A673 (cell line): ENCODE measurements around the gene PDZD8. TPM values are rescaled to one million over a fixed set of nuclear protein-coding genes. Genes with fewer than 3 reads are reported as not detected.

Experiments used
- BruUV-seq: library from RNA; stranded (reverse); fragments of 400-500 nt; replicated peaks from 2 replicates; lab custom pipeline; 2021; lab: Mats Ljungman, UMichigan
- CTCF ChIA-PET: fragments of 300-600 bp; sonication (Branson Sonifier 250); formaldehyde crosslinking; loops from one replicate; lab custom pipeline; 2022; ENCODE audit warnings: antibody characterized with exemption; lab: Charles Lee
- POLR2A ChIA-PET: fragments of 300-600 bp; sonication (Branson Sonifier 250); formaldehyde crosslinking; loops from one replicate; lab custom pipeline; 2022; ENCODE audit warnings: antibody characterized with exemption; ENCODE audit not compliant: low non-redundant PET; lab: Charles Lee
- DNase-seq: peaks from one replicate; pipeline ENCODE4 v3.0.0-alpha.2; 2015; ENCODE audit warnings: low spot score
- H3K27ac ChIP-seq: fragments of 200-600 bp; sonication (generic); 2 replicates; pipeline ENCODE4 v1.5.1; 2016; ENCODE audit warnings: mixed run types, low read depth, mild to moderate bottlenecking, mixed read lengths, antibody characterized with exemption, low read length; ENCODE audit not compliant: poor library complexity, severe bottlenecking
- H3K27me3 ChIP-seq: fragments of 200-600 bp; sonication (generic); replicated peaks from 2 replicates; pipeline ENCODE4 v1.6.1; 2017; ENCODE audit warnings: mixed run types, low read depth, mild to moderate bottlenecking, mixed read lengths, antibody characterized with exemption, low read length; ENCODE audit not compliant: insufficient read depth, poor library complexity
- H3K36me3 ChIP-seq: fragments of 200-600 bp; sonication (generic); 2 replicates; pipeline ENCODE4 v1.6.1; 2016; ENCODE audit warnings: mixed run types, mild to moderate bottlenecking, mixed read lengths, antibody characterized with exemption, low read length; ENCODE audit not compliant: insufficient read depth, poor library complexity, severe bottlenecking
- H3K4me1 ChIP-seq: fragments of 200-600 bp; sonication (generic); 2 replicates; pipeline ENCODE4 v1.6.1; 2017; ENCODE audit warnings: mixed run types, mild to moderate bottlenecking, mixed read lengths, antibody characterized with exemption, low read length; ENCODE audit not compliant: insufficient read depth, poor library complexity, severe bottlenecking
- H3K4me3 ChIP-seq: fragments of 200-600 bp; sonication (generic); 2 replicates; pipeline ENCODE4 v1.5.1; 2016; ENCODE audit warnings: low read depth, mixed run types, mild to moderate bottlenecking, mixed read lengths, low read length; ENCODE audit not compliant: poor library complexity, severe bottlenecking
- H3K9me3 ChIP-seq: fragments of 200-600 bp; sonication (generic); 2 replicates; pipeline ENCODE4 v1.6.1; 2016; ENCODE audit warnings: mixed run types, low read depth, mild to moderate bottlenecking, mixed read lengths, antibody characterized with exemption, low read length; ENCODE audit not compliant: poor library complexity, severe bottlenecking
- CTCF ChIP-seq: fragments of 300-800, 200-600 bp; sonication (generic); conservative IDR thresholded peaks from 2 replicates; pipeline ENCODE4 v1.5.1; 2017; ENCODE audit warnings: low read depth, mild to moderate bottlenecking, antibody characterized with exemption, low read length, moderate library complexity, mixed read lengths
- EZH2 ChIP-seq: fragments of 200-600 bp; sonication (generic); IDR thresholded peaks from 2 replicates; pipeline ENCODE4 v1.6.1; 2017; ENCODE audit warnings: borderline replicate concordance, low read depth, mild to moderate bottlenecking, mixed read lengths, antibody characterized with exemption, low read length; ENCODE audit not compliant: poor library complexity, severe bottlenecking
- intact Hi-C: fragments of 100-400 bp; cut with micrococcal nuclease; formaldehyde crosslinking; loops from one replicate; pipeline ENCODE4 v1.10.0; 2022; ENCODE audit not compliant: unreplicated experiment
- total RNA-seq: library from RNA; stranded (reverse); gene quantifications from 2 replicates; pipeline ENCODE4 v1.2.3, GENCODE V29; 2021

The PDZD8 gene
- total RNA-seq, 1 experiment from 2014 or later = 29.5 TPM

GRCh38 chr10:117370205-117370604 lies 5.0 kb downstream of the PDZD8 start:
- POLR2A ChIA-PET = no interaction called here
- no peak for TF ChIP-seq CTCF
- no peak for TF ChIP-seq EZH2
- no peak overlapping the region for H3K27ac ChIP-seq
- H3K4me1 ChIP-seq = peaks cover 4% of the 10 kb centered on the region
- CTCF ChIA-PET = no interaction called here
- H3K4me3 ChIP-seq = no peak overlapping the region
- H3K36me3 ChIP-seq = no peaks in the 10 kb centered on the region
- BruUV-seq = no TSS peak
- H3K27me3 ChIP-seq = no peaks in the 10 kb centered on the region
- intact Hi-C loops = no loop called here
- no peaks in the 10 kb centered on the region for H3K9me3 ChIP-seq
- no peak for DNase-seq

- Histone ChIP-seq H3K36me3 (no peaks in the 10 kb centered on the region), H3K9me3 (no peaks in the 10 kb centered on the region), H3K4me1 (peaks cover 15% of the 10 kb centered on the region), H3K4me3 (no peak overlapping the region), H3K27me3 (no peaks in the 10 kb centered on the region), H3K27ac (no peak overlapping the region)
- TF ChIP-seq CTCF (no peak), EZH2 (no peak)
- DNase-seq = no peak
- BruUV-seq = no TSS peak
- ChIA-PET CTCF (no interaction called here), POLR2A (no interaction called here)
- intact Hi-C loops = no loop called here
Measured at GRCh38 chr10:117367718-117368117, 7.5 kb downstream of the PDZD8 start.

GRCh38 chr10:117366741-117367140 lies 8.5 kb downstream of the PDZD8 start:
- TF ChIP-seq CTCF (no peak), EZH2 (no peak)
- DNase-seq = no peak
- ChIA-PET POLR2A (no interaction called here), CTCF (no interaction called here)
- Histone ChIP-seq H3K27me3 (no peaks in the 10 kb centered on the region), H3K9me3 (no peaks in the 10 kb centered on the region), H3K4me3 (no peak overlapping the region), H3K4me1 (peaks cover 24% of the 10 kb centered on the region), H3K27ac (no peak overlapping the region), H3K36me3 (no peaks in the 10 kb centered on the region)
- intact Hi-C loops = no loop called here
- no TSS peak for BruUV-seq
